Loucy (cell line): ENCODE measurements around the gene BMP3.

Experiments used
- CTCF ChIP-seq: fragments of 200-600 bp; sonication (generic); conservative IDR thresholded peaks from 2 replicates; pipeline ENCODE4 v1.5.1; 2014; ENCODE audit warnings: mild to moderate bottlenecking, antibody characterized with exemption, low read length
- EZH2phosphoT487 ChIP-seq: fragments of 200-600 bp; IDR thresholded peaks from 2 replicates; pipeline ENCODE4 v1.6.1; 2018; ENCODE audit warnings: antibody characterized with exemption, mild to moderate bottlenecking, moderate library complexity, borderline replicate concordance

GRCh38 chr4:80986011-80986410 is 44.5 kb upstream of the BMP3 start:
- TF ChIP-seq EZH2phosphoT487 (no peak), CTCF (no peak)
